H9 (cell line): ENCODE measurements around the gene ADCY5. TPM values are rescaled to one million over a fixed set of nuclear protein-coding genes. Genes with fewer than 3 reads are reported as not detected.

Source experiments
- DNase-seq: peaks from one replicate; pipeline ENCODE4 v3.0.0-alpha.2; 2017
- H2AFZ ChIP-seq: one replicate; pipeline ENCODE4 v1.6.1; 2013; ENCODE audit warnings: mild to moderate bottlenecking, low read length, control low read depth, moderate library complexity
- H2AK5ac ChIP-seq: 2 replicates; pipeline ENCODE4 v1.6.1; 2013; ENCODE audit warnings: low read length, control low read depth, mixed read lengths; ENCODE audit not compliant: insufficient read length
- H2BK120ac ChIP-seq: one replicate; pipeline ENCODE4 v1.6.1; 2013; ENCODE audit warnings: low read depth, mild to moderate bottlenecking, low read length, control low read depth, inconsistent platforms; ENCODE audit not compliant: poor library complexity, severe bottlenecking
- H2BK12ac ChIP-seq: 2 replicates; pipeline ENCODE4 v1.6.1; 2013; ENCODE audit warnings: low read length, control low read depth, mixed read lengths, low read depth; ENCODE audit not compliant: insufficient read length
- H2BK15ac ChIP-seq: 2 replicates; pipeline ENCODE4 v1.6.1; 2013; ENCODE audit warnings: low read depth, low read length, control low read depth
- H2BK20ac ChIP-seq: one replicate; pipeline ENCODE4 v1.6.1; 2013; ENCODE audit warnings: low read depth, mild to moderate bottlenecking, low read length, control low read depth, inconsistent platforms; ENCODE audit not compliant: poor library complexity, severe bottlenecking
- H2BK5ac ChIP-seq: 2 replicates; pipeline ENCODE4 v1.6.1; 2013; ENCODE audit warnings: low read length, control low read depth, mixed read lengths; ENCODE audit not compliant: insufficient read length
- H3K14ac ChIP-seq: 2 replicates; pipeline ENCODE4 v1.6.1; 2013; ENCODE audit warnings: low read length, control low read depth; ENCODE audit not compliant: insufficient read depth
- H3K18ac ChIP-seq: 2 replicates; pipeline ENCODE4 v1.6.1; 2013; ENCODE audit warnings: low read depth, mild to moderate bottlenecking, mixed read lengths, low read length, control low read depth; ENCODE audit not compliant: insufficient read length
- H3K23ac ChIP-seq: 2 replicates; pipeline ENCODE4 v1.6.1; 2013; ENCODE audit warnings: low read length, control low read depth, mixed read lengths, low read depth; ENCODE audit not compliant: insufficient read length
- H3K23me2 ChIP-seq: 2 replicates; pipeline ENCODE4 v1.6.1; 2013; ENCODE audit warnings: low read depth, mild to moderate bottlenecking, mixed read lengths, low read length, control low read depth; ENCODE audit not compliant: insufficient read length, poor library complexity, severe bottlenecking
- H3K27ac ChIP-seq: 2 replicates; pipeline ENCODE4 v1.5.1; 2013; ENCODE audit warnings: low read length, control low read depth, mixed read lengths, low read depth; ENCODE audit not compliant: insufficient read length
- H3K27me3 ChIP-seq: 2 replicates; pipeline ENCODE4 v1.6.1; 2013; ENCODE audit warnings: low read length, control low read depth, inconsistent platforms; ENCODE audit not compliant: insufficient read depth
- H3K4ac ChIP-seq: 2 replicates; pipeline ENCODE4 v1.6.1; 2013; ENCODE audit warnings: low read depth, mild to moderate bottlenecking, control low read depth, inconsistent platforms, low read length, moderate library complexity
- H3K4me1 ChIP-seq: 2 replicates; pipeline ENCODE4 v1.6.1; 2013; ENCODE audit warnings: low read length, control low read depth, inconsistent platforms; ENCODE audit not compliant: insufficient read depth
- H3K4me2 ChIP-seq: 2 replicates; pipeline ENCODE4 v1.6.1; 2013; ENCODE audit warnings: low read length, control low read depth, mixed read lengths; ENCODE audit not compliant: insufficient read length, insufficient read depth
- H3K56ac ChIP-seq: 2 replicates; pipeline ENCODE4 v1.6.1; 2013; ENCODE audit warnings: low read depth, mild to moderate bottlenecking, mixed read lengths, low read length, control low read depth; ENCODE audit not compliant: insufficient read length
- H3K79me1 ChIP-seq: 2 replicates; pipeline ENCODE4 v1.6.1; 2013; ENCODE audit warnings: low read depth, mild to moderate bottlenecking, moderate library complexity, low read length, control low read depth, inconsistent platforms; ENCODE audit not compliant: insufficient read depth, poor library complexity, severe bottlenecking
- H3K79me2 ChIP-seq: 2 replicates; pipeline ENCODE4 v1.6.1; 2013; ENCODE audit warnings: low read length, control low read depth, inconsistent platforms; ENCODE audit not compliant: insufficient read depth
- H3K9ac ChIP-seq: 2 replicates; pipeline ENCODE4 v1.6.1; 2013; ENCODE audit warnings: low read length, control low read depth, mixed read lengths; ENCODE audit not compliant: insufficient read length; ENCODE audit errors: extremely low read depth
- H3K9me3 ChIP-seq: one replicate; pipeline ENCODE4 v1.6.1; 2013; ENCODE audit warnings: low read depth, low read length, inconsistent platforms; ENCODE audit not compliant: control insufficient read depth
- H3T11ph ChIP-seq: one replicate; pipeline ENCODE4 v1.6.1; 2013; ENCODE audit warnings: mild to moderate bottlenecking, low read length, control low read depth, inconsistent platforms
- H4K20me1 ChIP-seq: one replicate; pipeline ENCODE4 v1.6.1; 2013; ENCODE audit not compliant: control insufficient read depth, insufficient read length, insufficient read depth
- H4K5ac ChIP-seq: 2 replicates; pipeline ENCODE4 v1.6.1; 2013; ENCODE audit warnings: low read depth, mild to moderate bottlenecking, mixed read lengths, low read length, control low read depth; ENCODE audit not compliant: insufficient read length
- H4K8ac ChIP-seq: replicated peaks from 2 replicates; pipeline ENCODE4 v1.6.1; 2013; ENCODE audit warnings: low read length, control low read depth, mixed read lengths, low read depth; ENCODE audit not compliant: insufficient read length
- H4K91ac ChIP-seq: 2 replicates; pipeline ENCODE4 v1.6.1; 2013; ENCODE audit warnings: low read depth, mild to moderate bottlenecking, moderate library complexity, mixed read lengths, low read length, control low read depth; ENCODE audit not compliant: insufficient read length
- H3K27ac Mint-ChIP-seq, 3 experiments: 2 replicates in 2 of 3; 3 replicates in 1 of 3; pipeline ENCODE4 v1.8.0; 2020 to 2021; ENCODE audit warnings: mixed read lengths in 3 of 3, mild to moderate bottlenecking in 1 of 3, moderate library complexity in 1 of 3
- H3K27me3 Mint-ChIP-seq: 2 replicates; pipeline ENCODE4 v1.8.0; 2021; ENCODE audit warnings: low read depth, mild to moderate bottlenecking, moderate library complexity, mixed read lengths
- H3K36me3 Mint-ChIP-seq, 3 experiments: 2 replicates in 2 of 3; 3 replicates in 1 of 3; pipeline ENCODE4 v1.8.0; 2020 to 2021; ENCODE audit warnings: low read depth in 3 of 3, mixed read lengths in 3 of 3; ENCODE audit not compliant: insufficient read depth in 1 of 3
- H3K4me1 Mint-ChIP-seq, 2 experiments: 2 replicates each; pipeline ENCODE4 v1.8.0; 2020; ENCODE audit warnings: mixed read lengths in 2 of 2
- H3K4me3 Mint-ChIP-seq, 2 experiments: 2 replicates in 1 of 2; 3 replicates in 1 of 2; pipeline ENCODE4 v1.8.0; 2020 to 2021; ENCODE audit warnings: mild to moderate bottlenecking in 2 of 2, mixed read lengths in 2 of 2, moderate library complexity in 1 of 2
- H3K9me3 Mint-ChIP-seq, 2 experiments: 2 replicates in 1 of 2; 3 replicates in 1 of 2; pipeline ENCODE4 v1.8.0; 2020; ENCODE audit warnings: mild to moderate bottlenecking in 2 of 2, mixed read lengths in 2 of 2, moderate library complexity in 1 of 2
- WGBS: extraction: QIAGEN DNeasy Blood & Tissue Kit; methylation state at CpG from one replicate; pipeline ENCODE4 v1.1.7; 2013; ENCODE audit warnings: missing lambda C conversion rate, low lambda C conversion rate, mixed read lengths; ENCODE audit not compliant: insufficient read length; ENCODE audit errors: extremely low coverage; 5-methylcytosine and 5-hydroxymethylcytosine counted together
- total RNA-seq: library from RNA; stranded (reverse); gene quantifications from 2 replicates; pipeline ENCODE4 v1.2.1, GENCODE V29; 2021
- TF ChIP-seq, protein P1 (sequence below): fragments of 200-600 bp; sonication (generic); conservative IDR thresholded peaks from 3 replicates; pipeline ENCODE4 v1.8.0; 2021; ENCODE audit warnings: antibody characterized with exemption, mild to moderate bottlenecking

The ADCY5 gene
- total RNA-seq, 1 experiment from 2014 or later, result 5.0 TPM

DNA sequence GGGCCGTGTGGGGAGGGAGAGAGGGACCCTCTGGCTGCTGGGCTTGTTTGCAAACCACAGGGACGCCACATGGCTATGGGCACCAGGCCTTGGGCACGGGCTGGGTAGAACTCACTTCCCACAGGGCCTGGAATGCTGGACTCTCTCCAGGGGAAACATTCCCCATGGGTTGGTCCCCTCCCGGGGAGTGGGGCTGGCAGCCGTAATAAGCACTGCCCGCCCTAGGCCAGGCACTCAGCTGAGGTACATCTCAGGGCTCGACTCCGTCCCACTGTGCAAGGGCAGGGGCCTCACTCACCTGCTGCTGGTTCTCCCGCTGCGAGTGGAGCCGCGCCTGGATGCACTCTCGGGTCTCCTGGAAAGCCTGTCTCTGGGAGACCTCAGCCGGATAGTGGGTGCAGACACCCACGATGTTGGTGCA is 96.7 kb downstream of the ADCY5 start:
- Histone ChIP-seq H4K91ac (no peak overlapping the region), H3K4me1 (no peaks in the 10 kb centered on the region), H4K5ac (no peak overlapping the region), H3K9ac (no peak overlapping the region), H3K79me1 (no peaks in the 10 kb centered on the region), H2BK5ac (no peak overlapping the region), H2AK5ac (no peak overlapping the region), H2BK120ac (no peak overlapping the region), H3K27ac (no peak overlapping the region), H2BK15ac (no peak overlapping the region), H3K4ac (no peak overlapping the region), H3K18ac (no peak overlapping the region), H3K23me2 (no peaks in the 10 kb centered on the region), H3K14ac (no peak overlapping the region), H4K20me1 (no peaks in the 10 kb centered on the region), H3K79me2 (no peaks in the 10 kb centered on the region), H3K56ac (no peak overlapping the region), H3K9me3 (no peaks in the 10 kb centered on the region), H3K4me2 (no peak overlapping the region), H3K23ac (no peak overlapping the region), H3T11ph (no peak overlapping the region), H2AFZ (no peak overlapping the region), H3K27me3 (no peaks in the 10 kb centered on the region), H2BK20ac (no peak overlapping the region), H4K8ac (no peak overlapping the region), H2BK12ac (no peak overlapping the region)
- peaks cover 0 to 8% (median 0%) of the 10 kb centered on the region in 3 experiments; a peak in 2 of 7 replicates for H3K36me3 Mint-ChIP-seq
- no peak for DNase-seq
- H3K27me3 Mint-ChIP-seq, result peaks cover 12% of the 10 kb centered on the region
- peaks cover 3 to 7% of the 10 kb centered on the region in 2 experiments for H3K9me3 Mint-ChIP-seq
- WGBS, result no CpG with 5 or more reads among the region's 15 CpGs
- TF ChIP-seq, protein P1, sequence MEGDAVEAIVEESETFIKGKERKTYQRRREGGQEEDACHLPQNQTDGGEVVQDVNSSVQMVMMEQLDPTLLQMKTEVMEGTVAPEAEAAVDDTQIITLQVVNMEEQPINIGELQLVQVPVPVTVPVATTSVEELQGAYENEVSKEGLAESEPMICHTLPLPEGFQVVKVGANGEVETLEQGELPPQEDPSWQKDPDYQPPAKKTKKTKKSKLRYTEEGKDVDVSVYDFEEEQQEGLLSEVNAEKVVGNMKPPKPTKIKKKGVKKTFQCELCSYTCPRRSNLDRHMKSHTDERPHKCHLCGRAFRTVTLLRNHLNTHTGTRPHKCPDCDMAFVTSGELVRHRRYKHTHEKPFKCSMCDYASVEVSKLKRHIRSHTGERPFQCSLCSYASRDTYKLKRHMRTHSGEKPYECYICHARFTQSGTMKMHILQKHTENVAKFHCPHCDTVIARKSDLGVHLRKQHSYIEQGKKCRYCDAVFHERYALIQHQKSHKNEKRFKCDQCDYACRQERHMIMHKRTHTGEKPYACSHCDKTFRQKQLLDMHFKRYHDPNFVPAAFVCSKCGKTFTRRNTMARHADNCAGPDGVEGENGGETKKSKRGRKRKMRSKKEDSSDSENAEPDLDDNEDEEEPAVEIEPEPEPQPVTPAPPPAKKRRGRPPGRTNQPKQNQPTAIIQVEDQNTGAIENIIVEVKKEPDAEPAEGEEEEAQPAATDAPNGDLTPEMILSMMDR, result no peak
- no peak overlapping the region for H3K4me3 Mint-ChIP-seq
- H3K27ac Mint-ChIP-seq, result no peak overlapping the region
- H3K4me1 Mint-ChIP-seq, result peaks cover 26 to 33% of the 10 kb centered on the region in 2 experiments
